ENCODE results near the gene CAPN6. TPM values are rescaled to one million over a fixed set of nuclear protein-coding genes. Genes with fewer than 3 reads are reported as not detected.

The CAPN6 gene
- total RNA-seq, 1 experiment from 2014 or later, result 0.10 TPM

DNA sequence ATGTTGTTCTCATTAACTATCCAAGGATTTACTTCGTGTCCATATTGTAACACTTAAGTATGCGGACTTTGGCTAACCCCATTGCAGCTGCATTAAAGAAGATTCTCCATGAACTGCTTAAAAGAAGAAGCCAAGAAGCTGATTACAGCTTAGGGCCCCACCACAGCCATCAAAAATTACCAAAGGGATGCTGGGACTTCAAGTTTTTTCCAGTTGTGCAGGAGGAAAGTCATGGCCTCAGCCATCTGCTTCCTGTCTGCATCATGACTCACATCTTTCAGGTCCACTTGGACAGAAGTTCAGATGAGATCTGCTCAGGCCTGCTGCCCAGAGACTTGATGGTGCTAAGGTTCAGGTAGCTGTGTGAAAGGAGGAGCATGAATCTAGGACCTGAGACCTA is 38.8 kb upstream of the CAPN6 start (continued):
- TF ChIP-seq, protein P1, sequence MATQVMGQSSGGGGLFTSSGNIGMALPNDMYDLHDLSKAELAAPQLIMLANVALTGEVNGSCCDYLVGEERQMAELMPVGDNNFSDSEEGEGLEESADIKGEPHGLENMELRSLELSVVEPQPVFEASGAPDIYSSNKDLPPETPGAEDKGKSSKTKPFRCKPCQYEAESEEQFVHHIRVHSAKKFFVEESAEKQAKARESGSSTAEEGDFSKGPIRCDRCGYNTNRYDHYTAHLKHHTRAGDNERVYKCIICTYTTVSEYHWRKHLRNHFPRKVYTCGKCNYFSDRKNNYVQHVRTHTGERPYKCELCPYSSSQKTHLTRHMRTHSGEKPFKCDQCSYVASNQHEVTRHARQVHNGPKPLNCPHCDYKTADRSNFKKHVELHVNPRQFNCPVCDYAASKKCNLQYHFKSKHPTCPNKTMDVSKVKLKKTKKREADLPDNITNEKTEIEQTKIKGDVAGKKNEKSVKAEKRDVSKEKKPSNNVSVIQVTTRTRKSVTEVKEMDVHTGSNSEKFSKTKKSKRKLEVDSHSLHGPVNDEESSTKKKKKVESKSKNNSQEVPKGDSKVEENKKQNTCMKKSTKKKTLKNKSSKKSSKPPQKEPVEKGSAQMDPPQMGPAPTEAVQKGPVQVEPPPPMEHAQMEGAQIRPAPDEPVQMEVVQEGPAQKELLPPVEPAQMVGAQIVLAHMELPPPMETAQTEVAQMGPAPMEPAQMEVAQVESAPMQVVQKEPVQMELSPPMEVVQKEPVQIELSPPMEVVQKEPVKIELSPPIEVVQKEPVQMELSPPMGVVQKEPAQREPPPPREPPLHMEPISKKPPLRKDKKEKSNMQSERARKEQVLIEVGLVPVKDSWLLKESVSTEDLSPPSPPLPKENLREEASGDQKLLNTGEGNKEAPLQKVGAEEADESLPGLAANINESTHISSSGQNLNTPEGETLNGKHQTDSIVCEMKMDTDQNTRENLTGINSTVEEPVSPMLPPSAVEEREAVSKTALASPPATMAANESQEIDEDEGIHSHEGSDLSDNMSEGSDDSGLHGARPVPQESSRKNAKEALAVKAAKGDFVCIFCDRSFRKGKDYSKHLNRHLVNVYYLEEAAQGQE (IDR thresholded peaks at IDR 0.05; ENCODE audit: low read depth), result no peak
- TF ChIP-seq FOSL1 (IDR thresholded peaks at IDR 0.05; ENCODE audit: low read depth), result no peak
- TF ChIP-seq SIN3A (IDR thresholded peaks at IDR 0.05; ENCODE audit: low read depth), result no peak
- TF ChIP-seq JUND (IDR thresholded peaks at IDR 0.05), result no peak

DNA sequence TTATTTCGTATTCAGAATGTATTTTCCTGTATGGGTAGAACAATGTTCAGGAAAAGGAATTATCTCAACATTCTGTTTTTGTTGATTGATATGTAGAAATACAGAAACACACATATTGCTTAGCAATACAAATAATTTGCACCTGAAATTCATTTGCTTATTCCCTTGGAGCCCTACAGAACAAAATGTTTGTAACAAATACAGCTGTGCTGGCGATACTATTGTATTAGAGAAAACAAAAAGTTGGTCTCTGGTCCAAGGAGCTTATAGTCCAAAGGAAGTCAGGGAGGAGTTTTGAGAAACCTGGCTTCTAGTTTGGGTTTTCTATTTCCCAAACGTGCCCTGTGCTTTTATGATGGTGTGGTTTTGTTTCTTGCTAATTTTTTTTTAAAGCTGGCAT is 37.8 kb upstream of the CAPN6 start:
- Histone ChIP-seq H3K27ac (ENCODE audit: low read depth, low read length) (no peak overlapping the region), H4K20me1 (ENCODE audit: insufficient read depth) (no peaks in the 10 kb centered on the region), H3K27me3 (ENCODE audit: insufficient read depth, low read length) (no peaks in the 10 kb centered on the region), H3K9me3 (ENCODE audit: control insufficient read depth in 1 of 2, insufficient read depth in 1 of 2, low read depth in 1 of 2, low read length in 2 of 2) (no peaks in the 10 kb centered on the region), H2AFZ (ENCODE audit: low read depth, low read length, poor library complexity, severe bottlenecking) (no peak overlapping the region), H3K4me2 (ENCODE audit: low read length) (no peak overlapping the region), H3K79me2 (ENCODE audit: insufficient read depth, low read length) (no peaks in the 10 kb centered on the region), H3K9me2 (ENCODE audit: insufficient read depth) (no peaks in the 10 kb centered on the region), H3K4me1 (ENCODE audit: control insufficient read depth in 1 of 2, insufficient read depth in 2 of 2, low read length in 2 of 2) (no peaks in the 10 kb centered on the region), H3K36me3 (ENCODE audit: control insufficient read depth in 1 of 2, insufficient read depth in 2 of 2, low read length in 2 of 2) (no peaks in the 10 kb centered on the region), H3K4me3 (replicated peaks in 1 of 2; ENCODE audit: low read depth in 1 of 2, low read length in 2 of 2) (no peak overlapping the region), H3K9ac (ENCODE audit: low read length) (no peak overlapping the region)
- intact Hi-C loops (cut with micrococcal nuclease), result no loop called here
- ChIA-PET CTCF (no interaction called here), RAD21 (ENCODE audit: low non-redundant PET in 1 of 2, low total read pairs in 2 of 2, uncharacterized antibody in 2 of 2, unreplicated experiment in 2 of 2) (no interaction called here), POLR2A (no interaction called here)
- ATAC-seq, result no peak
- DNase-seq (ENCODE audit: low read depth, low spot score), result no peak
- BruUV-seq (replicated peaks), result no TSS peak
- TF ChIP-seq POLR2A (IDR thresholded peaks at IDR 0.05; ENCODE audit: borderline replicate concordance, extremely low read depth, insufficient read depth, insufficient read length), result no peak
- TF ChIP-seq, protein P2, sequence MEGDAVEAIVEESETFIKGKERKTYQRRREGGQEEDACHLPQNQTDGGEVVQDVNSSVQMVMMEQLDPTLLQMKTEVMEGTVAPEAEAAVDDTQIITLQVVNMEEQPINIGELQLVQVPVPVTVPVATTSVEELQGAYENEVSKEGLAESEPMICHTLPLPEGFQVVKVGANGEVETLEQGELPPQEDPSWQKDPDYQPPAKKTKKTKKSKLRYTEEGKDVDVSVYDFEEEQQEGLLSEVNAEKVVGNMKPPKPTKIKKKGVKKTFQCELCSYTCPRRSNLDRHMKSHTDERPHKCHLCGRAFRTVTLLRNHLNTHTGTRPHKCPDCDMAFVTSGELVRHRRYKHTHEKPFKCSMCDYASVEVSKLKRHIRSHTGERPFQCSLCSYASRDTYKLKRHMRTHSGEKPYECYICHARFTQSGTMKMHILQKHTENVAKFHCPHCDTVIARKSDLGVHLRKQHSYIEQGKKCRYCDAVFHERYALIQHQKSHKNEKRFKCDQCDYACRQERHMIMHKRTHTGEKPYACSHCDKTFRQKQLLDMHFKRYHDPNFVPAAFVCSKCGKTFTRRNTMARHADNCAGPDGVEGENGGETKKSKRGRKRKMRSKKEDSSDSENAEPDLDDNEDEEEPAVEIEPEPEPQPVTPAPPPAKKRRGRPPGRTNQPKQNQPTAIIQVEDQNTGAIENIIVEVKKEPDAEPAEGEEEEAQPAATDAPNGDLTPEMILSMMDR (IDR thresholded peaks at IDR 0.05 in 2 of 3, conservative IDR thresholded peaks at IDR 0.05 in 1 of 3; ENCODE audit: borderline replicate concordance in 1 of 3, insufficient read depth in 1 of 3, low read depth in 2 of 3, low read length in 2 of 3), result no peak
- TF ChIP-seq ZNF274 (IDR thresholded peaks at IDR 0.05; ENCODE audit: low read depth, low read length), result no peak
- TF ChIP-seq ELF1 (IDR thresholded peaks at IDR 0.05; ENCODE audit: borderline replicate concordance, low read depth), result no peak
- TF ChIP-seq ZFX (IDR thresholded peaks at IDR 0.05), result no peak
- no peak for TF ChIP-seq SP1 (IDR thresholded peaks at IDR 0.05; ENCODE audit: low read depth)
- no peak for TF ChIP-seq FOSL1 (IDR thresholded peaks at IDR 0.05; ENCODE audit: low read depth)
- TF ChIP-seq EGR1 (IDR thresholded peaks at IDR 0.05; ENCODE audit: low read depth), result no peak
- no peak for TF ChIP-seq CEBPB (IDR thresholded peaks at IDR 0.05; ENCODE audit: low read depth)
- no peak for TF ChIP-seq SIN3A (IDR thresholded peaks at IDR 0.05; ENCODE audit: low read depth)
- TF ChIP-seq, protein P1 (IDR thresholded peaks at IDR 0.05; ENCODE audit: low read depth), result no peak
- TF ChIP-seq, protein P3, sequence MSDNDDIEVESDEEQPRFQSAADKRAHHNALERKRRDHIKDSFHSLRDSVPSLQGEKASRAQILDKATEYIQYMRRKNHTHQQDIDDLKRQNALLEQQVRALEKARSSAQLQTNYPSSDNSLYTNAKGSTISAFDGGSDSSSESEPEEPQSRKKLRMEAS (IDR thresholded peaks at IDR 0.05), result no peak
- no peak for TF ChIP-seq YY1 (IDR thresholded peaks at IDR 0.05; ENCODE audit: extremely low read depth, insufficient replicate concordance, low read depth, low read length)
- no peak for TF ChIP-seq JUND (IDR thresholded peaks at IDR 0.05)
- no peak for TF ChIP-seq TCF7L2 (IDR thresholded peaks at IDR 0.05; ENCODE audit: borderline replicate concordance, extremely low read depth, insufficient read depth, insufficient read length)
- no peak for TF ChIP-seq POLR2AphosphoS5 (IDR thresholded peaks at IDR 0.05; ENCODE audit: low read depth, low read length)
- TF ChIP-seq, protein P4, sequence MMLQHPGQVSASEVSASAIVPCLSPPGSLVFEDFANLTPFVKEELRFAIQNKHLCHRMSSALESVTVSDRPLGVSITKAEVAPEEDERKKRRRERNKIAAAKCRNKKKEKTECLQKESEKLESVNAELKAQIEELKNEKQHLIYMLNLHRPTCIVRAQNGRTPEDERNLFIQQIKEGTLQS (IDR thresholded peaks at IDR 0.05), result no peak
